HG03521 (cell line): ENCODE measurements around the gene DMXL2.
"Not testable (repeated sequence)": the region's sequence is repeated elsewhere in the genome, so short reads cannot be mapped to it uniquely, and the experiment has no call there.

Experiments used
- ATAC-seq: cut with Tn5 transposase; IDR thresholded peaks from one replicate; pipeline ENCODE4 v1.9.1; 2021; ENCODE audit warnings: mild to moderate bottlenecking, moderate library complexity; ENCODE audit not compliant: unreplicated experiment

Gene DMXL2, protein sequence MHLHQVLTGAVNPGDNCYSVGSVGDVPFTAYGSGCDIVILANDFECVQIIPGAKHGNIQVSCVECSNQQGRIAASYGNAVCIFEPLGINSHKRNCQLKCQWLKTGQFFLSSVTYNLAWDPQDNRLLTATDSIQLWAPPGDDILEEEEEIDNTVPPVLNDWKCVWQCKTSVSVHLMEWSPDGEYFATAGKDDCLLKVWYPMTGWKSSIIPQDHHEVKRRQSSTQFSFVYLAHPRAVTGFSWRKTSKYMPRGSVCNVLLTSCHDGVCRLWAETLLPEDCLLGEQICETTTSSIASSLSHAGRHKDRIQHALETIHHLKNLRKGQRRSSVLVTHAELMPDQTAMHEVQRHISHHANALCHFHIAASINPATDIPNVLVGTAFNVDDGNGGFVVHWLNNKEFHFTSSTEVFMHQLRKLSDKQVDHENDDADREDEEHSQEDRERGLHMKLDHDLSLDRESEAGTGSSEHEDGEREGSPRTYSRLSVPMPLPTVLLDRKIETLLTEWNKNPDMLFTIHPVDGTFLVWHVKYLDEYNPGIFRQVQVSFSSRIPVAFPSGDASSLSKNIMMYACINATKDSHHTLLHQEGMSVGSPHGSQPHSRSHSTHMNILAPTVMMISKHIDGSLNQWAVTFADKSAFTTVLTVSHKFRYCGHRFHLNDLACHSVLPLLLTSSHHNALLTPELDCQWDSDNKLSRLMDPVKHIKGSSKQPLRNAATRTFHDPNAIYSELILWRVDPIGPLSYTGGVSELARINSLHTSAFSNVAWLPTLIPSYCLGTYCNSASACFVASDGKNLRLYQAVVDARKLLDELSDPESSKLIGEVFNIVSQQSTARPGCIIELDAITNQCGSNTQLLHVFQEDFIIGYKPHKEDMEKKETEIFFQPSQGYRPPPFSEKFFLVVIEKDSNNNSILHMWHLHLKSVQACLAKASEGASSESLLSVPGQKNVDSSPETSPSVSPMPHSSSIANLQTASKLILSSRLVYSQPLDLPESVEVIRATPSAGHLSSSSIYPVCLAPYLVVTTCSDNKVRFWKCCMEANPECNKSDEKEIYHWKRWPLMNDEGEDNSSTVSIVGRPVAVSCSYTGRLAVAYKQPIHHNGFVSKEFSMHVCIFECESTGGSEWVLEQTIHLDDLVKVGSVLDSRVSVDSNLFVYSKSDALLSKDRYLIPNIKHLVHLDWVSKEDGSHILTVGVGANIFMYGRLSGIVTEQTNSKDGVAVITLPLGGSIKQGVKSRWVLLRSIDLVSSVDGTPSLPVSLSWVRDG (N-terminal part only)

DNA sequence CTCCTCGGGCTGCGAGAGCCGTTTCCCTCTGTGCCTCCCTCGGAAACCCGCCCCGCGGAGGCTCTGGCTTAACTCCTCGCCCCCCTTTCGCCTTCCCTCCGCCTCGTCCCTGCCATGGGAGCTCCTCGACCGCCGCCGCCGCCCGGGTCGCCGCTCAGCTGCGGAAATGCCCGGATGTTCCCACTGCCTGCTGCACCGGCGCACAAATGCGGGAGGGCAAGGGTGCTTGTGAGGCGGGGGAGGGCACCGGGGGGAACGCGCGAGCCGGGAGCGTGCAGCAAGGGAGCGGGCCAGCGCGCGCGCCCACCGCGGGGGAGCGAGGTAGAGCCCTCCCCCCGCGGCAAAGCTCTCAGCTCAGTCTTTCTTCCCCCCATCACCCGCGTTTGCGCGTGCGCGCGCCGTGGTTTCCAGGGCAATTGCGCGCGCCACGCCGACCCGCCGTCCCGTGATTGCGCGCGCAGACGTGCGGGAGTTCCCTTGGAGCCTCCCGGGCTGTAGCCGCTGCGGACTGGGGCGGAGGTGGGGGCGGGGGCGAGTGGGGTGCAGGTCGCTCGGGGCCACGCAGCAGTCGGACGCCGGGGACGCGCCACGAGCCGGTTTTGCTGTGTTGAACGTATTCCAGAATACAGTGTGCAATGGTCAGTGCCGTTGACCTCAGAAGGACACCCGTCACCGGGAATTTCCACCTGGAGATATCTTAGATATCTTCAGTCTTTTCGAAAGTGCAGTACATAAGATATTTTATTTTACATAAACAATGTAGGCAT, at the start of gene DMXL2:
DMXL2 (minus strand) TSS at position 168 of the 767 bp plus-strand sequence. CDS start 226 bp downstream, outside the sequence.
- no peak for ATAC-seq

DNA sequence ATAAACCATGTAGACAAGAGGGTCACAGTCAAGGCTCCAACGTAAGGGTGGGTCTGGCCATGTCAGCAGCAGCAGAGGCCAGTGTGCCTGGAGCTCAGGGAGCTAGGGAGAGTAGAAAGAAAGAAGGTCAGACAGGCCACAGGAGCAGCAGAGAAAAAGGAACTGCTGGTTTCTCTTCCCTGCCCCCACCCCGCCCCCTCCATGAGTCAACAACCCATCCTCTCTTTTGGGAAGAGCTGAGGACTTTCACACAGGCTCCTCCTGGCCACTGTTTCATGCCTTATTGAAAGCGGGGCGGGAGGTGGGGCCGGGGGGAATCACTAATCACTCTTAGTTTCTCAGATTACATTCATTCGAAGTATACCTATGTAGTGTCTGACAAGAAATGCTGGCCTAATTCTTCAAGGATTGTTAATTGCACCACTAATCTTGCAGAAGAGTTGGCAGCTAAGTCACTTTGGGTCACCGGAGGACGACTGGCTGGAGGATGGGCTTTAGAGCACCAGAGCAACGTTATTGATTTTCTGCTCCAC, 49.6 kb upstream of the DMXL2 start:
- ATAC-seq = no peak

DNA sequence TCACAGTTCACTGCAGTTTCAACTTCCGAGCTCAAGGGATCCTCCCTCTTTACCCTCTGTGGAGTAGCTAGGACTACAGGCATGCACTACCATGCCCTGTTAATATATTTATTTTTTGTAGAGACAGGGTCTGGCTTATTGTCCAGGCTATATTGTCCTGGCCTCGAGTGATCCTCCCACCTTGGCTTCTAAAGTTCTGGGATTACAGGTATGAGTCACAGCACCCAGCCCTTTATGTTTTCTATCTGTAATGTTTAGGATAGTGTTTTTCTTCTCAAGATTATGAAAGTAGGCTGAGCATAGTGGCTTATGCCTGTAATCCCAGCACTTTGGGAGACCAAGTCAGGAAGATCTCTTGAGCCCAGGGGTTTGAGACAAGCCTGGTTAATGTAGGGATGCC, 46.8 kb upstream of the DMXL2 start:
- ATAC-seq = no peak

DNA sequence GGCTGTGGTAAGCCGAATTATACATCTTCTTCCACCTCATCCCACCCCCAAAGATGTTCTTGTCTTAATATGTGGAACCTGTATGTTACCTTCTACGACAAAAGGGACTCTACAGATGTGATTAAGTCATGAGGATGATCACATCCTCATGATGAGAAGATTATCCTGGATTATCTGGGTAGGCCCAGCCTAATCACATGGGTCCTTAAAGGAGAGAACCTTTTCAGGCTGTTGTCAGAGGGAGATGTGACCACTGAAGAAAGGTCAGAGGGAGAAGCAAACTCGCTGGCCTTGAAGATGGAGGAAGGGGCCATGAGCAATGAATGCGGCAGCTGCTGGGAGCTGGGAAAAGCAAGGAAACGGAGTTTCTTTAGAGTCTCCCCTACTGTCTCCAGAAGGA, 45.9 kb upstream of the DMXL2 start:
- ATAC-seq = no peak

DNA sequence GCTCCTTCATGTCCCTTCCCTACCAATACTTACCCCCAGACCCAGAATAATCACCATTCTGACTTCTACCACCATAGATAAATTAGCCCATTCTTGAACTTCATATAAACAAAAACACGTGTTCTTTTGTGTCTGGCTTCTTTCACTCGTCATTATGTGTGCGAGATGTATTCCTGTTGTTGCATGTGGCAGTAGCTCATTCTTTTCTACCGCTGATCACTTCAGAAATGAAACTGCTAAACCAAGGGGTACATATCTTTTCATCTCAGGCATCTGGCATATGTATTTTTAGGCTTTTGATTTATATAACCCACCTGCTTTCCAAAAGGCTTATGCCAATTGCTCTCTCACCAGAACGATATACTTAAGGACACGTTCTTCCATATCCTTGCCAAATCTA, 44.9 kb upstream of the DMXL2 start:
- no peak for ATAC-seq

DNA sequence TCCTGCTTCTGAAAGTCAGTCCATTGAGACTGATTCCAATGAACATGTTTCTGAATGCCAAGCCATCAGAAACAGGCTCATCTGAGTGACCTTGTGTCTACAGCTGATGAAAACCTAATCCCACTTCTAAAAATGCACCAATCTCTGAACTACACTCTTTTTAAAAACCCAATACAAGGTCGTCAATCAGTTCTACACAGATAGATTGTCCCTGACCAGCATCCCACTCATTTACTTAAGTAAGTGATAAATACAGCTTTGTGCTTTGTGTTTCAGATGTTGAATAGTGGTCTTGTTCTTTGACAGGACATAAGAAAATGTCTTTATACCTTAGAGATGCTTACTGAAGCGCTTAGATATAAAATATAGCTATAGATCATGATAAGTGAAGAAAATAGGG, 38.5 kb upstream of the DMXL2 start:
- no peak for ATAC-seq

DNA sequence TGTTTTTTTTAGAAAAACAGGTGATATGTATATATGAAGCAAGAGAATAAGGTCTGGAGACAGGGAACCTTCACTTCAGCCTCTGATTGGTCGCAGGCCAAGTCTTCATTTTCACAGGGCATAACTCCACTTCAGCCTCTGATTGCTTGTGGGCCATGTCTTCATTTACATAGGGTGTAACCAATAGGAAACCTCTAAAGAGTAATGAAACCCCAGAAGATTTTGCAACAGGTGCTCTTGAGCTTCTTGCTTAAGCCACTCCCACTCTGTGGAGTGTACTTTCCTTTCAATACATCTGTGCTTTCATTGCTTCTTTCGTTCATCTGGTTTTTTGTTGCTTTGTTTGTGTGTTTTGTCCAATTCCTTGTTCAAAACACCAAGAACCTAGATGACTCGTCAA, 36.1 kb upstream of the DMXL2 start:
- ATAC-seq = no peak

DNA sequence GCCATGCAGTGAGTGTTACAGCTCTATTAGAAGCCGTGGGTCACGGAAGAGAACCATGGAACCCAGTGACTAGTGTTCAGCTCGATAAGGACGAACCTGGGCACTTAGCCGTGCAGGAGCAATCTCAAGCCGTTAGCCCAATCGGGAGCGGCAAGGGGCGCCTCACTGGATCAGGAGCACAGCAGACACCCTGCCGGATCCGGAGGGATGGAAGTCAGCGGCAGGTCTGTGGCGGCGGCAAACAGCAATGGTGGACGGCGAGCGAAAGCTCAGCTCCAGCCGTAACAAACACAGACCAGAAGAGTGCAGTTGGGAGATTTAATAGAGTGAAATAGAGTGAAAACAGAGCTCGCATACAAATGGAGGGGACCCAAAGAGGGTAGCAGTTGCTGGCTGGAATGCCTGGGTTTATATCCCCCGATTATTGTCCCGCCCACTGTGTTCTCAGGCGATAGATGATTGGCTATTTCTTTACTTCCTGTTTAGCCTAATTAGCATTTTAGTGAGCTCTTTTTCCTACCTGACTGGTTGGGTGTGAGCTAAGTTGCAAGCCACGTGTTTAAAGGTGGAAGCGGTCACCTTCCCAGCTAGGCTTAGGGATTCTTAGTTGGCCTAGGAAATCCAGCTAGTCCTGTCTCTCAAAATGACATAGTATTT, 33.0 kb upstream of the DMXL2 start:
- not testable (repeated sequence) for ATAC-seq

DNA sequence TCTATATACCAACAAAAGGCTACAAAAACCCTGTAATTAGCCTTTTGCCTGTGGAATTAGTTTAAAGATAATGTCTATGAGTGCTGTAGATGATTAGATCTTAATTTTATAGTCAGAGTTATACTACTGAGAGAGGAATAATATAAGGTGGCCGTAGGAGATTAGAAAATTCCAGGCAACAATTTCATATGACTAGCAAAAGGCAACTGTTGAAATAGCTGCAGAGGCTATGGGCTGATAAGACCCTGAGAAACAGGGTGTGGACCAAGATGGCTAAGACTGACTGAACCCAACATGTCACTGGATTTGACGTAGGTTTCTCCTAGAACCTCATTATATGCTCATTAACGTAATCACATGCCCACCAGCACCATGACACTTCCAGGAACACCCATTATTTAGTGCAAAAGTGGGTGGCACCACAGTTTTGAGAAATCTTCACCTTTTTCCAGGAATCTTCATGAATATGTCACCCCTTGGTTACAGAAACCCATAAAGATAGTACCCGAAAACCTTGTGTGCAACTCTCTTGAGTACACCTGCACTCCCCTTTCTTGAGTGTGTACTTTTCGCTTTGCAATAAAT, 29.6 kb upstream of the DMXL2 start:
- no peak for ATAC-seq

DNA sequence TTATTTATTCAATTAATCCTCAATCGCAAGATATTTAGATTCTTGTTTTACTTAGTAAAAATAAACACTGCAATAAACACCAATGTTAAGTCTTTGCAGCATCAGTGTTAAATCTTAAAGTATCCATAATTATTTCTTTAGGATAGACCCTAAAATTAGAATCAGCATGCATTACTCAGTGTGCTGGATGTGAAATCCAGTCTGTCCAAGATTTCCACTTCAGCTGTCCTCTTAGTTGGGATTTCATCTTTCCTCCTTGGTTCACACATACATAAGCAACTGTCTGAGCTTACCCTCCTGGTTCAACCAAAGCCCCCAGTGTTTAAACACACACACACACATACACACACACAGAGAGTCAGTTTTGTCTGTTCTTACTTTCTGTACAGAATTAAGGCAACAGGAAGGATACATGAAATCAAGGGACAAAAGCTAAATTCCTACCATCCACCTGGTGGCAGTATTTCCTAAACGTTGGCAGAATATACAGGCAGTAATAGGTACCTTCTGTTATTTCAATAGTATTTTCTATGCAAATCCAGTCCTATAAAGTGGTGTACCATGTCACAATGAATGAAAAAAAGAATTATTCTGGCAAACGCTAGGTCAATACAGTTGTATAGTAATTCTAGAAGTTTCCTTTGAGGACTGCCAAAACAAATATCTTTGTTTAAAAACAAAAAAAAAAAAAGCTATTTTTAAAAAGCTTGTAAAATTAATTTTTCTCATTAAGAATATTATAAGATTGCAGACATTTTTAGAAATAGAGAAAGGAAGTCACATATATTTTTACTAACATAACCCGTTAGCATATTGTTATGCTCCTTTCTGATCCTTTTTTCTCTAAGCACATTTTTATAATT, 27.3 kb upstream of the DMXL2 start:
- ATAC-seq = peak; percentile 67

DNA sequence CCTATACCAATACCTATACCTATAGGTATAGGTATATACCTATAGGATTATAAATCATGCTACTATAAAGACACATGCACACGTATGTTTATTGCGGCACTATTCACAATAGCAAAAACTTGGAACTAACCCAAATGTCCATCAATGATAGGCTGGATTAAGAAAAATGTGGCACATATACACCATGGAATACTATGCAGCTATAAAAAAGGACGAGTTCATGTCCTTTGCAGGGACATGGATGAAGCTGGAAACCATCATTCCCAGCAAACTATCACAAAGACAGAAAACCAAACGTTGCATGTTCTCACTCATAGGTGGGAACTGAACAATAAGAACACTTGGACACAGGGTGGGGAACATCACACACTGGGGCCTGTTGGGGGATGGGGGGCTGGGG, 26.1 kb upstream of the DMXL2 start:
- ATAC-seq = not testable (repeated sequence)

DNA sequence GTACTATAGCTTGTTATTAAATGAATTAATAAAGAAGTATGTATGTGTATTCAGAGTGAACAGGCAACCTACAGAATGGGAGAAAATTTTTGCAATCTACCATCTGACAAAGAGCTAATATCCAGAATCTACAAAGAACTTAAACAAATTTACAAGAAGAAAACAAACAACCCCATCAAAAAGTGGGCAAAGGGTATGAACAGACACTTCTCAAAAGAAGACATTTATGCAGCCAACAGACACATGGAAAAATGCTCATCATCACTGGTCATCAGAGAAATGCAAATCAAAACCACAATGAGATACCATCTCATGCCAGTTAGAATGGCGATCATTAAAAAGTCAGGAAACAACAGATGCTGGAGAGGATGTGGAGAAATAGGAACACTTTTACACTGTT, 25.5 kb upstream of the DMXL2 start:
- ATAC-seq = not testable (repeated sequence)

DNA sequence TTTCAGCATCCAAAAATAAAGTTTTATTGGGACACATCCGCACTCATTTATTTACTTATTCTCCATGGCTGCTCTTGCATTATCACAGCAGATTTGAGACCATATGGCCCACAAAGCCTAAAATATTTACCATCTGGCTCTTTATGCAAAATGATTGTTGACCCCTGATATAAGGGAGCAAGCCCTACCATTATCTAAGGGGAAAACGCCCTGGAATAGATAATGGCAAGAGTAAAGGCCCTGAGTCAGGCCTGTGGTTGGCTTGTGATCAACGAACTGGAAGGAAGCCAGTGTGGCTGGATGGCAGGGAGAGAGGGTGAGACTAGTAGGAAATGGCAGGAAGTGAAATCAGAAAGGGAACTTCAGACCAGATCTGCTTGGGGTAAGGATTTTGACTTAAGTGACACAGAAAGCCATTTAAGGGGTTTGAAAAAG, 24.6 kb upstream of the DMXL2 start:
- no peak for ATAC-seq

DNA sequence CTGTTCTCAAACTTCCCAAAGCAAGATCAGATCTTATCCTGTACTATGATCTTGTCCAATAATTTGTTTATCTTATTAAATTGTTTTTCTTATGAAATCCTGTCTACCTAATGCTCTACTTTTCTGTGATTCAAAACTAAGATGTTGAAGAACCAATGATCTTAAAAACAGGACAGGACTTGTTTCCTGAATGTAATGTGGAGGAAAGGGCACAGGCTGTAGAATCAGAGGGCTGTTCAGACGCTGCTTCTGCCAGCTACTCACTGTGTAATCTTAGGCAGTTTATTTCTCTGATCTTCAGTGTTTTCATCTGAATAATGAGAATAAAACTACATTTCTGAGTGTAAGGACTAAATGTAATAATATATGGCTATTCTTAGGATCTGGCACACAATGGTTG, 20.1 kb upstream of the DMXL2 start:
- no peak for ATAC-seq

DNA sequence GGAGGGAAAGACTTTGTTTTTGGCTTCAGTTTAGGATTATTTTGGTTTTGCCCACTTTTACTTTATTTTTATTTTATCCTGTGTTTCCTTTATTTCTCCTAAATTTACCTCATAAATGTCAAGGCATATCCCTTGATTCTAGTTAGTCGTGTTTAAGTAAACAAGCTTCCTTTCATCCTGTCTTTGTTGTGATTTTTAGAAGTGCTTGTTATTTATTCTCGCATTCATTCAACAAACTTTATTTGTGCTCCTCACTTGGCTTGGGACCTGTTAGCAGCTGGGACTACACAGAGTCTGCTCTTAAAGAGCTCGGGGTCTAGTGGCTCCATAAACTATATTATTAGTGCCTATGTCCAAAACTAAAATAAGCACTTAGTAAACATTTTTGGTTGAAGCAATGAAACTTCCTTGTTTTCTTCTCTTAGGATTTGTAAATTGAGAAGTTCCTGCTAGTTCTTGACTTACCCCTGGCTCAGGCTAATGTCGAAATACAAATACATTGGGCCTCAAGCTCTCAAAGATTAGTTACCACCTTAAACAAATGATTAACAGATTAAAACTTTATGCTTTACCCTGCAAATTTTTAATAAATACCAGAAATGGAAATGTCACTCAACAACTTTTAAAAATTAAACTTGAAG, 19.0 kb upstream of the DMXL2 start:
- ATAC-seq = no peak

DNA sequence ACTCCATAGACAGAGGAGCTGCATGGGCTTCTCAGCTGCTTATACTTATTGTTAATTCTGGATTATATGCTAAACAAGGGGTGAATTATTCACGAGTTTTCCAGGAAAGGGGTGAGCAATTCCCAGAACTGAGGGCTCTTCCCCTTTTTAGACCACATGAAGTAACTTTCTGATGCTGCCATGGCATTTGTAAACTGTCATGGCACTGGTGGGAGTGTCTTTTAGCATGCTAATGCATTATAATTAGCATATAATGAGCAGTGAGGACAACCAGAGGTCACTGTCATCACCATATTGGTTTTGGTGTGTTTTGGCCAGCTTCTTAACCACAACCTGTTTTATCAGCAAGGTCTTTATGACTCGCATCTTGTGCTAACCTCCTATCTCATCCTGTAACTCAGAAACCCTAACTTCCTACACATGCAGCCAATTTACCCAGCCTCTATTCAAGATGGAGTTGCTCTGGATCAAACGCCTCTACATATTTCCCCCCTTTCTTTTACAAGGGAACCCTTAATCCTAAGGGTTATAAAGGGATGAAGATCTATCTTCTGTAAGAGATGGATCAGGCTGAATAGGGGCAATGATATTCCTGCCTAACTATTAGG, 12.1 kb upstream of the DMXL2 start:
- no peak for ATAC-seq

DNA sequence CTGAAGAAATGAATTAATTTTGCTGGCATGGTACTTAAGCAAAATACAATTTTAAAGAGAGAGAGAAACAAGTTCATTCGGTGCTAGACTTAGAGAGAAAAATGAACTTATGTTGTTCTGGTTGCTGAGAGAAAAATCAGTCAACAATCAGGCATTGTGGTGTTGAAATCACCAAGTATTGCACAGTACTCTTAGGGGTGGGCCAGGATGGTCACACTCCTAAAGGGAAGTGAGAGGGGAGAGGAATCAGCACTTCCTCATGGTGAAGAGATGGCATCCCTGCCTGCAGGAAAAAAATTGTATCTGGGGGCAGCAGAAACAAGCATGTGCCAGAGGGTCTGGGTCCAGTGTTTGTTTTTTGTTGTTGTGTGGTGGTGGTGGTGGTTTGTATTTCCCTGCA, 7.0 kb upstream of the DMXL2 start:
- no peak for ATAC-seq
